ENCODE results near the gene MBLAC1. TPM values are rescaled to one million over a fixed set of nuclear protein-coding genes. Genes with fewer than 3 reads are reported as not detected.

The MBLAC1 gene, protein sequence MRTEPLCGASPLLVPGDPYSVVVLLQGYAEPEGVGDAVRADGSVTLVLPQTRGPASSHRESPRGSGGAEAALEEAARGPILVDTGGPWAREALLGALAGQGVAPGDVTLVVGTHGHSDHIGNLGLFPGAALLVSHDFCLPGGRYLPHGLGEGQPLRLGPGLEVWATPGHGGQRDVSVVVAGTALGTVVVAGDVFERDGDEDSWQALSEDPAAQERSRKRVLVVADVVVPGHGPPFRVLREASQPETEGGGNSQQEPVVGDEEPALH
- 1 to 10 TPM; 3.1 to 8.8 (median 5.0) TPM for total RNA-seq

DNA sequence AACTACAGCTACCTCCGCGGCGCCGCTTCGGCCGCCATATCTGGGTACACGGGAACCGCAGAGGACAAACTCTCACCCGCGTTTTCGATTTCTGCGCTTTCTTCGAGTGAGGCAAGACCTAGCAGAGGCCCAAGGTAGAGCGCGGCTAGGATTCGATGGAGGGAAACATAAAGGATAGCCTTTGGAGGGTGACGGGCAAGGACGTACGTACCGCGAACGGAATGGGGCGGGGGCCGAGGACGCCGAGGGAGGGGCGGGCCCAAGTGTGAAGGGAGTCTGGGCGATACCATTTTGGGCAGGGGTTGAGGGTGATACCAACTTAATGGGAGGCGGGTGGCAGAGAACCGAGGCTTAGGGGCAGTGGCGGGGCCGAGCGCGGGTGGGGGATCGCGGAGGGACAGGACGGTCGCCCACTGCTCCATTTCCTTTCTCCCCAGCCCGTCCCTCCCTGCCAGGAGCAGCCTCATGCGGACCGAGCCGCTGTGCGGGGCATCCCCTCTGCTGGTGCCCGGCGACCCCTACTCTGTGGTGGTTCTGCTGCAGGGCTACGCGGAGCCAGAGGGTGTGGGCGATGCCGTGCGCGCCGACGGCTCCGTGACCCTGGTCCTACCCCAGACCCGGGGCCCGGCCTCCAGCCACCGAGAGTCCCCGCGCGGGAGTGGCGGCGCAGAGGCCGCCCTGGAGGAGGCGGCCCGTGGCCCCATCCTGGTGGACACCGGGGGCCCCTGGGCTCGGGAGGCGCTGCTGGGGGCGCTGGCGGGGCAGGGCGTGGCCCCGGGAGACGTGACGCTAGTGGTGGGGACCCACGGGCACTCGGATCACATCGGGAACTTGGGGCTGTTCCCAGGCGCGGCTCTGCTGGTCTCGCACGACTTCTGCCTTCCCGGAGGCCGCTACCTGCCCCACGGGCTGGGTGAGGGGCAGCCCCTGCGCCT, at the start of gene MBLAC1:
Gene MBLAC1, plus strand, starts transcription at position 37 of the 935 bp plus-strand sequence. Its CDS starts 429 bp downstream, at position 466.
- Histone ChIP-seq H3K27ac (replicated peaks in 1 of 4) (peak within 1 kb of the TSS; percentile 92 to 97 (median 96)), H3K27me3 (no peaks in the 10 kb centered on the region), H3K36me3 (peaks cover 0 to 28% (median 12%) of the 10 kb centered on the region in 4 donors), H3K4me3 (peak within 1 kb of the TSS; percentile 78 to 99 (median 95)), H3K9me3 (no peaks in the 10 kb centered on the region), H3K4me1 (peaks cover 24 to 47% (median 39%) of the 10 kb centered on the region in 4 donors)
- peak; percentile 97 for DNase-seq (ENCODE audit: extremely low spot score)
- intact Hi-C loops (cut with DNase I) = loop anchor here (1.0 to 5.0 kb wide), 4 partner anchors 21 to 135 kb away; partner anchors contain the start of genes AP4M1, LAMTOR4, MCM7 and ZNF3
- TF ChIP-seq, protein P1, sequence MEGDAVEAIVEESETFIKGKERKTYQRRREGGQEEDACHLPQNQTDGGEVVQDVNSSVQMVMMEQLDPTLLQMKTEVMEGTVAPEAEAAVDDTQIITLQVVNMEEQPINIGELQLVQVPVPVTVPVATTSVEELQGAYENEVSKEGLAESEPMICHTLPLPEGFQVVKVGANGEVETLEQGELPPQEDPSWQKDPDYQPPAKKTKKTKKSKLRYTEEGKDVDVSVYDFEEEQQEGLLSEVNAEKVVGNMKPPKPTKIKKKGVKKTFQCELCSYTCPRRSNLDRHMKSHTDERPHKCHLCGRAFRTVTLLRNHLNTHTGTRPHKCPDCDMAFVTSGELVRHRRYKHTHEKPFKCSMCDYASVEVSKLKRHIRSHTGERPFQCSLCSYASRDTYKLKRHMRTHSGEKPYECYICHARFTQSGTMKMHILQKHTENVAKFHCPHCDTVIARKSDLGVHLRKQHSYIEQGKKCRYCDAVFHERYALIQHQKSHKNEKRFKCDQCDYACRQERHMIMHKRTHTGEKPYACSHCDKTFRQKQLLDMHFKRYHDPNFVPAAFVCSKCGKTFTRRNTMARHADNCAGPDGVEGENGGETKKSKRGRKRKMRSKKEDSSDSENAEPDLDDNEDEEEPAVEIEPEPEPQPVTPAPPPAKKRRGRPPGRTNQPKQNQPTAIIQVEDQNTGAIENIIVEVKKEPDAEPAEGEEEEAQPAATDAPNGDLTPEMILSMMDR (IDR thresholded peaks at IDR 0.05) = peak in 1 of 3 experiments; percentile 16
- no peak for TF ChIP-seq EP300 (IDR thresholded peaks at IDR 0.05)
- no peak for TF ChIP-seq POLR2A (IDR thresholded peaks at IDR 0.05; ENCODE audit: low read depth)
- TF ChIP-seq POLR2AphosphoS5 (IDR thresholded peaks at IDR 0.05) = peak; percentile 66 to 84
- 0% methylated on average over 35 of the region's 85 CpGs for WGBS

DNA sequence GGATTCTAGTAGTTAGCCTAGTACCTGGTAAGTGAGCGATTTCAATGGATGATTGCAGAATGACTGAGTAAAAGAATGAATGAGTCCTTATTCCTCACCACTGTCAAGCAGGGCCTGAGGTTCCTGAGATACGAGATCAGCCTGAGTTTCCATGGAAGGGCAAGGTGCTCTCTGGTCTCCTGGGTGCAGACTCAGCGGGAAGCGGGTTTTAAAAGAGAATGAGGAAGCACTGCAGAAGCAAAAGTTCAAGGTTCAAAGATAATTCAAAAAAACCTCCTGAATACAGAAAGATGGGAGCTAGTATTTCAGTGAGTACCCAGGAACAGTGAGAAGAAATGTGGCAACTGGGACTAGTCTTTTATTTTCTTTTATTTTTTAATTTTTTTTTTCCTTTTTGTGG, 49.6 kb upstream of the MBLAC1 start:
- DNase-seq (ENCODE audit: extremely low spot score) = no peak
- no peaks in the 10 kb centered on the region for H3K27me3 ChIP-seq
- 90% methylated on average over 4 of the region's 4 CpGs for WGBS
- H3K4me1 ChIP-seq = peaks cover 22 to 38% (median 30%) of the 10 kb centered on the region in 4 donors
- no peak for TF ChIP-seq EP300 (IDR thresholded peaks at IDR 0.05)
- TF ChIP-seq, protein P1 (IDR thresholded peaks at IDR 0.05) = no peak
- no peak for TF ChIP-seq POLR2A (IDR thresholded peaks at IDR 0.05; ENCODE audit: low read depth)
- TF ChIP-seq POLR2AphosphoS5 (IDR thresholded peaks at IDR 0.05) = no peak
- no peak overlapping the region for H3K27ac ChIP-seq (replicated peaks in 1 of 4)
- H3K9me3 ChIP-seq = peaks cover 0 to 7% (median 3%) of the 10 kb centered on the region in 4 donors
- H3K4me3 ChIP-seq = no peak overlapping the region
- intact Hi-C loops (cut with DNase I) = no loop called here
- peaks cover 40 to 78% (median 74%) of the 10 kb centered on the region in 4 donors for H3K36me3 ChIP-seq

DNA sequence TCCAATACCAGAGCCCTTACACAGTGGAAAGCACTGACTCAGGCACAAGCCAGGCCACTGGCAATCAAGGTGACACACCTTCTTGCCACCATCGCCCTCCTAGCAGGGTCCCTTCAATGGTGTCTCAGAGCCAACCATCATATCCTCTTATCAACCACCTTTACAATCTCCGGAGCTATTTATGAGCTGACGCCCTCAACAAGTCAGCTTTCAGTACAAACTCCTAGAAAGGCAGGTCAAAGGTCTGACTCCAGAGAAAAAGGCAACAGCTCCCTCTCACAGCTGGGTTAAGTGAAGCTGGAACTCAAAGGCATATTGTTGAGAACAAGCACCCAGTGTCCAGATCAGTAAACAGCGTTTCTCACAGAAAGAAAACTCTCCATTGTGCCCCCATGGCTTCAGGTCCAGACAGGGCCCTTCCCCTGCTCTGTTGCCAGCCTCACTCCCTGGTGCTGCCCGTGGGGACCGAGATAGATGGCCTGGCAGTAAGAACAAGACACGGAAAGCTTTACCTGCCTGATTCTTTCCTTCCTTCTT, 47.7 kb upstream of the MBLAC1 start:
- no peak for DNase-seq (ENCODE audit: extremely low spot score)
- no peak overlapping the region for H3K27ac ChIP-seq (replicated peaks in 1 of 4)
- intact Hi-C loops (cut with DNase I) = no loop called here
- no peak for TF ChIP-seq EP300 (IDR thresholded peaks at IDR 0.05)
- TF ChIP-seq POLR2A (IDR thresholded peaks at IDR 0.05; ENCODE audit: low read depth) = no peak
- TF ChIP-seq POLR2AphosphoS5 (IDR thresholded peaks at IDR 0.05) = no peak
- TF ChIP-seq, protein P1 (IDR thresholded peaks at IDR 0.05) = no peak
- H3K4me3 ChIP-seq = no peak overlapping the region
- H3K4me1 ChIP-seq = peaks cover 29 to 44% (median 38%) of the 10 kb centered on the region in 4 donors
- no peaks in the 10 kb centered on the region for H3K9me3 ChIP-seq
- peaks cover 22 to 59% (median 55%) of the 10 kb centered on the region in 4 donors for H3K36me3 ChIP-seq
- no peaks in the 10 kb centered on the region for H3K27me3 ChIP-seq
- 77% methylated on average over 7 of the region's 7 CpGs for WGBS

- Histone ChIP-seq H3K4me1 (peaks cover 29 to 44% (median 38%) of the 10 kb centered on the region in 4 donors), H3K27ac (replicated peaks in 1 of 4) (peak overlapping the region; percentile 87 to 92 (median 88)), H3K27me3 (no peaks in the 10 kb centered on the region), H3K36me3 (peaks cover 3 to 40% (median 36%) of the 10 kb centered on the region in 4 donors), H3K4me3 (peak overlapping the region; percentile 97 to 99 (median 98)), H3K9me3 (no peaks in the 10 kb centered on the region)
- intact Hi-C loops (cut with DNase I) = loop anchor here (1.0 to 10.0 kb wide), 4 partner anchors 29 to 166 kb away; partner anchors contain the start of genes MBLAC1 and TRIM4
- under 1% methylated on average over 17 of the region's 34 CpGs for WGBS
- no peak for TF ChIP-seq POLR2A (IDR thresholded peaks at IDR 0.05; ENCODE audit: low read depth)
- TF ChIP-seq POLR2AphosphoS5 (IDR thresholded peaks at IDR 0.05) = no peak
- TF ChIP-seq, protein P1 (IDR thresholded peaks at IDR 0.05) = no peak
- no peak for TF ChIP-seq EP300 (IDR thresholded peaks at IDR 0.05)
- no peak for DNase-seq (ENCODE audit: extremely low spot score)
These were observed 45.7 kb upstream of the MBLAC1 start for GRCh38 chr7:100080907-100081534.
